Right kidney (tissue), 9 donors: ENCODE data around the gene TAF3.
"Not testable (repeated sequence)": the region's sequence is repeated elsewhere in the genome, so short reads cannot be mapped to it uniquely, and the experiment has no call there.

Source experiments
- DNase-seq: peaks from one replicate; pipeline ENCODE4 v3.0.0-alpha.2; 2016
- long read RNA-seq, 8 donors: transcript quantifications; one replicate each; lab custom pipeline, GENCODE V29; 2026

The TAF3 gene, protein sequence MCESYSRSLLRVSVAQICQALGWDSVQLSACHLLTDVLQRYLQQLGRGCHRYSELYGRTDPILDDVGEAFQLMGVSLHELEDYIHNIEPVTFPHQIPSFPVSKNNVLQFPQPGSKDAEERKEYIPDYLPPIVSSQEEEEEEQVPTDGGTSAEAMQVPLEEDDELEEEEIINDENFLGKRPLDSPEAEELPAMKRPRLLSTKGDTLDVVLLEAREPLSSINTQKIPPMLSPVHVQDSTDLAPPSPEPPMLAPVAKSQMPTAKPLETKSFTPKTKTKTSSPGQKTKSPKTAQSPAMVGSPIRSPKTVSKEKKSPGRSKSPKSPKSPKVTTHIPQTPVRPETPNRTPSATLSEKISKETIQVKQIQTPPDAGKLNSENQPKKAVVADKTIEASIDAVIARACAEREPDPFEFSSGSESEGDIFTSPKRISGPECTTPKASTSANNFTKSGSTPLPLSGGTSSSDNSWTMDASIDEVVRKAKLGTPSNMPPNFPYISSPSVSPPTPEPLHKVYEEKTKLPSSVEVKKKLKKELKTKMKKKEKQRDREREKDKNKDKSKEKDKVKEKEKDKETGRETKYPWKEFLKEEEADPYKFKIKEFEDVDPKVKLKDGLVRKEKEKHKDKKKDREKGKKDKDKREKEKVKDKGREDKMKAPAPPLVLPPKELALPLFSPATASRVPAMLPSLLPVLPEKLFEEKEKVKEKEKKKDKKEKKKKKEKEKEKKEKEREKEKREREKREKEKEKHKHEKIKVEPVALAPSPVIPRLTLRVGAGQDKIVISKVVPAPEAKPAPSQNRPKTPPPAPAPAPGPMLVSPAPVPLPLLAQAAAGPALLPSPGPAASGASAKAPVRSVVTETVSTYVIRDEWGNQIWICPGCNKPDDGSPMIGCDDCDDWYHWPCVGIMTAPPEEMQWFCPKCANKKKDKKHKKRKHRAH
- long read RNA-seq, donor 1: 0 reads
- long read RNA-seq, donor 2: 0 reads
- long read RNA-seq, donor 3: 0 reads
- long read RNA-seq, donor 4: 0 reads
- long read RNA-seq, donor 5: 0 reads
- long read RNA-seq, donor 6, partial matches to known transcripts: 19 of 19 reads
- long read RNA-seq, donor 6, other reads (novel, unspliced or antisense): 0 of 19 reads
- long read RNA-seq, donor 7, partial matches to known transcripts: 6 of 6 reads
- long read RNA-seq, donor 7, other reads (novel, unspliced or antisense): 0 of 6 reads
- long read RNA-seq, donor 8: 0 reads

DNA sequence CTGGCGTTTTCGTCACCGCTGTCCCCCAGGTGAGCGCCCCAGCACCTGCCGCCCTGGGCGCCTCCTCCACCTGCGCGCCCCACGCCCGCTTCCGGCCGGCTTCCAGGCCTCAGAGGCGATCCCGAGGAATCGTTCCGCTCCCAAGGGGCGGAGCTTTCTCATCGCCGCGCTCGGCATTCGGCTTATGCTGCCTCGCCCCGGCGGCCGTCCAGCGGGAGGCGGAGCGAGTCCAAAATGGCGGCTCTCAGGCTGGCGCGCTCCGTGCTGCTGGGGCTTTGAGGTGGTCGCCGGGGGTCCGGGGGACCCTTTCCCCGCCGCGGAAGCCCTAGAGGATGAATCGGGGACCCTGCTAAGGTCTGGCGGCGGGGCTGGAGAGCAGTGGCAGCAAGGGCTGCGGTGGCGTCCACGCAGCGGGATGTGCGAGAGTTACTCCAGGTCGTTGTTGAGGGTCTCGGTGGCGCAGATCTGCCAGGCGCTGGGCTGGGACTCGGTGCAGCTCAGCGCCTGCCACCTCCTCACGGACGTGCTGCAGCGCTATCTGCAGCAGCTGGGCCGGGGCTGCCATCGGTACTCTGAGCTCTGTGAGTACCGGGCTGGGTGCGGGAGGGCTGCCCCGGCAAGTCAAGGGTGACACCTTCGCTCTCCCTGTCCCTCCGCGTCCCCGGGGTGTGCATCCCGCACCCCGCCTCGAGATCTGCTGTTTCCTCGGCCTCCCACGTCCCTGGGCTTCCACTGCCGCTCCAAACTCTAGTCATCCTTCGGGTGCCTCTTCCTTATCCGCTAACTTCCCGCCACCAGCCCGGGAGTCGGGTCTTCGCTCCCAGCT is at the start of gene TAF3:
Gene TAF3 (plus strand): TSS at position 211 of the 826 bp plus-strand sequence. CDS start 205 bp downstream, at position 416.
- peak; percentile 79 for DNase-seq

DNA sequence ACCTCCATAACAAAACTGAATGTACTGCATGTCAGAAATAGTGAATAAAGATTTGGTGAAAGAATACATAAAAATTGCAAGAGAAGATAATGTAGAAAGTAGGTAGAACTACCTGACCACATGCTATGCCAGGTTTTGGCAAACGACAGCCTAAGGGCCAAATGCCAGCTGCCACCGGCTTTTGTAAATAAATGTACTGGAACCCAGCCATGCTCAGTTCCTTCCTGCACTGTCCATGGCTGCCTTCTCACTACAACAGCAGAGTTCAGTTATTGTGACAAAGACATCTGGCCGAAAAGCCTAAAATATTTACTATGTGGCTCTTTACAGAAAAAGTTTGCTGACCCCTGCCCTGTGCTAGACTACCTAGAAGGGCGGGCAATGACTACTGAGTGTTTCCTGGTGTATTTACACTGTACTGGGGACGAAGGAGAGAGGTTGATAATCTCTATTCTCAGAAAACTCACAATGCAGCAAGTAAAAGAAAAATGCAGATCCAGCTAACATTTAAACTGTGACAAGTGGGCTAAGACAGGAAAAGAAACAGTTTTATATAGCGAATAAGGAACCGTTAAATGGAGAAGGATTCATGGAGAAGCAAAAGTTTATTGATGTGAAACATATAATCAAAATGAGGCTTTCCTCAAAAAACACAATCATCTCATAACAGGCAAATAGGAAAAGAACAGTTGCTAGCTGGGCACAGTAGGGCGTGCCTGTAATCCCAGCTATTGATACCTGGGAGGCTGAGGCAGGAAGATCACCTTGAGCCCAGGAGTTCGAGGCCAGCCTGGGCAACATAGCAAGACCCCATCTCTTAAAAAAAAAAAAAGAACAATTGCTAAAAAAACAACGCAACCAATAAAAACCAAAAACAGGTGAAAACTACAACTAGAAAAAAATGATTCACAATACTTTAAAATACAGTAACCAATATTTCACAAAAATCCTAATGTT is 44.2 kb upstream of the TAF3 start:
- DNase-seq: no peak

DNA sequence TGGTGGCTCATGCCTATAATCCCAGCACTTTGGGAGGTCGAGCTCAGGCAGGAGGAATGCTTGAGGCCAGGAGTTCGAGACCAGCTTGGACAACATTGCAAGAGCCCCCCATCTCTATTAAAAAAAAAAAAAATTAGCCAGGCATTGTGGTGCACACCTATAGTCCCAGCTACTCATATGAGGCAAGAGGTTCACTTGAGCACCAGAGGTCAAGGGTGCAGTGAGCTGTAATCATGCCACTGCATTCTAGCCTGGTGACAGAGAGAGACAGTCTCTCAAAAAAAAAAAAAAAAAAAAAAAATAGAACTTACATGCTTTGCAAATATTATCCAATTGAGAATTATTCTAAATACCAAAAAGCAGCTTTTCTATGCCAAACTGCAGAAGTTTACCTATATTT is 41.5 kb upstream of the TAF3 start:
- no peak for DNase-seq

DNA sequence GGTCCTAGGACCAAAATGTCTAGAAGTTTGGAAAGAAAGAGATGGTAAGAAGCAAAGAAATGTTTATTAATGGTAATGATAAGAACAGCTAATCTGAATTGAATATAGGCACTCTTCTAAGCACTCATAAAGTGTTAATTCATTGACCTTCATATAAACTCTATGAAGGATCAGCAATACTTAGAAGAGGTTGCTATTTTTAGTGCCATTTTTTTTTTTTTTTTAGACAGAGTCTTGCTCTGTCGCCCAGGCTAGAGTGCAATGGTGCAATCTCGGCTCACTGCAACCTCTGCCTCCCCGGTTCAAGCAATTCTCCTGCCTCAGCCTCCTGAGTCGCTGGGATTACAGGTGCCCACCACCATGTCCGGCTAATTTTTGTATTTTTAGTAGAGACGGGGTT is 36.1 kb upstream of the TAF3 start:
- DNase-seq: not testable (repeated sequence)

DNA sequence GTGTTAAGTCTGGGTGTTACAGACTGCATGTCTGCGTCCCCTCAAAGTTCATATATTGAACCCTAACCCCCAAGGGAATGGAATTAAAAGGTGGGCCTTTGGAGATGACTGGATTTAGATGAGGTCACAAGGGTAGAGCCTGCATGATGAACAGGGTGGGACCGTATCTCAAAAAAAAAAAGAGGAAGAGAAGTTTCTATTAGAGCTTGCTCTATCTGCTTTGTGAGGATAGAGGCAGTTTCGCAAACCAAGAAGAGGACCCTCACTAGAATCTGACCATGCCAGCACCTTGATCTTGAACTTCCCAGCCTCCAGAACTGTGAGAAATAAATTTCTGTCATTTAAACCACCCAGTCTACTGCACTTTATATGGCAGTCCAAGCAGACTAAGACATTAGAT is 31.9 kb upstream of the TAF3 start:
- DNase-seq: no peak

DNA sequence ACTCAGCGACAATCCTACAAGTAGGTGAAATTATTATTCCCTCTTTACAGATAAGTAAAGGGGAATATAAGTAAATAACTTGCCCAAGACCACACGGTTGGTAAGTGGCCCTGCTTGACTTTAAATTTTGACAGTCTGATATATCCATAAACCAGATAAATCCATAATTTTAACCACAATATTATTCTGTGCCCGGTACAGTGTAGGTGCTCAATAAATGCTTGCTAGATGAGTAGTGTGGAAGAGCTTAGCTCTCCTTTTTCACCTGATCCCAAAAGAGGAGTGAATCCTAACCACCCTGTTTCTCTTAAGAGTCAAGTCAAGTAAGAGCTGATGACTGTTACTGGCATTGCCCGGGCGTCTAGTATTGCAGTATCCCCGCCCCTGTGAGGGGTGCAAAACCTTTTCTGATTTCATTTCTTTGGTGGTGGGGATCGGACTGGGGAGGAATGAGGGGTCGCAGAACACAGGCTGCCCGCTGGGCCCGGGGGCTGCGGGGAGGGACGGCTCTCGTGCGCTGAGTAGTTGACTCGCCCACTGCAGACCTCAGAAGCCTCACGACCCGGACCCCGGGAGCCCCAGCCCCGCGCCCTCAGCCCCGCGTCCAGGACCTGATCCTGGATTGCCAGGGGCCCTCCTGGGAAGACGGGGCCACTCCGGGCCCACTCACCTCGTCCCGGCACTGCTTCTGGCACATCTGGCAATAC is 31.0 kb upstream of the TAF3 start:
- no peak for DNase-seq

DNA sequence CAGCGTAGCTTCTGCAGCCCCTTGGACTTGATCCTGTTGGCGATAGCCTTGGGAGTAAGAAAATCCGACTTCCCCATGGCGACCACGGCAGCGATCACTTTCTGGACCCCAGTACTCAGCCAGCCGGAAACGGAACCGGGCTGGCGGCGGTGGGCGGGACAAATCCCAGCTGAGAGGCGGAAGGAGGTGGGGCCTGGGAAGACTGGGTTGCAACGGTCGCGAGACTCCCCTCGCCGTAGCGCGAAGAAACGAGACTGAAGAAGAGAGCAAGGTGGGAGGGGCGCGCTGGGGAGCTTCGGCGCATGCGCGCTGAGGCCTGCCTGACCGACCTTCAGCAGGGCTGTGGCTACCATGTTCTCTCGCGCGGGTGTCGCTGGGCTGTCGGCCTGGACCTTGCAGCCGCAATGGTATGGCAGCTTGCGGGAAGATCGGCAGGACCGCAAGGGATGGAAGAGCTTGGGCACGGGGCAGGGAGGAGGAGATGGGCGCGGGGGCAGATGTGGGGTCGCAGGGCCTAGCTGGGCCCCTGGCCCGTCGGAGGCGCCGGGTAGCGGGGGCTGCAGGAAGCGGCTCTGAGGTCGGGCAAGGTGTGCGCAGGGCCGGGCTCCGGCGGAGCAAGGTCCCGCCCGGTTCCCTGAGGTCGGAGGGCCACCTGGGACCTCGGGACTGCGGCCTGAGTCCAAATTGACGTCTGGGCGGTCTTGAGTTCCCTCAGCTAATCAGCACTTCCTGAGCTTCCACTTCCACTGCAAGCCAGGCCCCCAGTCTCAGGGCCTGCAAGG is 30.3 kb upstream of the TAF3 start, which contains the start of the genes ATP5F1C and KIN:
Gene ATP5F1C (plus strand): TSS at position 321 of the 782 bp plus-strand sequence. CDS start 31 bp downstream, at position 352.
Gene KIN (minus strand): TSS at position 137 of the 782 bp plus-strand sequence. CDS start 60 bp downstream, at position 77.
- DNase-seq: peak; percentile 90

DNA sequence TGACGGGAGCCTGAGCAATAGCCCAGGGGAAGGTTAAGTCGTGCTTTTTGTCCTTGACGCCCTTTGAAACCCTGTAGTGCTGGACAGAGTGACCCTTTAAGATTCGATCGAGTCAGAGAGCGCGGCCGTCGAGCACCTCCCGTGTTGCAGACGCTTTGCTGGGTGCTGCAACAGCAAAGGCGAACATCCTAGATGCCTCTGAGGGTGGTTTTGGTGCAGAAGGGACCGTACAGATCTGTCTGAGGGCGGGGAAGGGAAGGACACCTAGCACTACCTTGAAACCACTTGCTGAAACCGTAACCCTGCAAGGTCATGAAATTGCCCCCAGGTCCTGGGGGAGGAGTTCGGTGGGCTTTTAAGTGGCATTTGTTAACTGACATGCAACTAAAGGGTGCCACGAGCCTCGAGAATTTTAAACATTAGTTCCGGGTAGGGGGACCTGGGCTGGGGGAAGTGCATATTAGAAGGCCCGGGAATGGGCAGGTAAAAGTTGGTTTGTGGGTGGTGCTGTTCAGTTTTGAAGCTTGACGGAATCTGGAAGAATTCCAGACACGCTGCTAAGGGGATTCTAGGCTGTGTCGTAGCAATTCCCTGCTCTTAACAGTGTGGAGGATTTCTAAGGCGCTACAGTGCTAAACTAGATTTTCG is 29.5 kb upstream of the TAF3 start:
- DNase-seq: no peak

DNA sequence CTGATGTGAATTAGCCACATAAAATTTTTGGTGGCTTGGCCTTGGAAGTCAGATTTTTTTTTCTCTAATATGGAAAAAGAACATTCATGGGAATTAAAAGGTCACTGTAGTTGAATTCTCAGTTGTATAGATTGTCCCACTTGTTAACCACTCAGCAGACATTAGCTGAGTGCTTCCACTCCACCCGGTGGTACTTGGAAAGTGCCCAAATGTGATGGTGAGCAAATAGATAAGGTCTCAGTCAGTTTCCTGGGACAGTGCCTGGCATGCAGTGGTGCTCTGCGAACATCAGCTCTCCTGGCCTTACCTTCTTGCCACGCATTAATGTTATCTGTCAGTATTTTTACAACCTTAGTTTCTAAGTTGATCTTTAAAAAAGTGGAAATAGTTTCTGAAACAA is 28.9 kb upstream of the TAF3 start:
- no peak for DNase-seq

DNA sequence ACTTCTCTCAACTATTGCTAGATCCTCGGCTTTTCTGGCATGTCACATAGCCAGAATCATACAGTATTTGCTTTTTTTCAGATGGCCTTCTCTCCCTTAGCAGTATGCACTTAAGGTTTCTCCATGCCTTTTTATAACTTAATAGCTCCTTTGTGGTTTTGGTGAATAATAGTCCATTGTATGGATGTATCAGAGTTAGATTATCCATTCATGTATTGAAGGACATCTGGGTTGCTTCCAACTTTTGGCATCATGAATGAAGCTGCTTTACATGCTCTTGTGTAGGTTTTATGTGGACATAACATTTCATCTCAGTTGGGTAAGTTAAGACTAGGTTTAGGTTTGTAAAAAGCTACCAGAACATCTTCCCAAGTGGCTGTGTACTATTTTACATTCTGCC is 25.8 kb upstream of the TAF3 start:
- DNase-seq: no peak

DNA sequence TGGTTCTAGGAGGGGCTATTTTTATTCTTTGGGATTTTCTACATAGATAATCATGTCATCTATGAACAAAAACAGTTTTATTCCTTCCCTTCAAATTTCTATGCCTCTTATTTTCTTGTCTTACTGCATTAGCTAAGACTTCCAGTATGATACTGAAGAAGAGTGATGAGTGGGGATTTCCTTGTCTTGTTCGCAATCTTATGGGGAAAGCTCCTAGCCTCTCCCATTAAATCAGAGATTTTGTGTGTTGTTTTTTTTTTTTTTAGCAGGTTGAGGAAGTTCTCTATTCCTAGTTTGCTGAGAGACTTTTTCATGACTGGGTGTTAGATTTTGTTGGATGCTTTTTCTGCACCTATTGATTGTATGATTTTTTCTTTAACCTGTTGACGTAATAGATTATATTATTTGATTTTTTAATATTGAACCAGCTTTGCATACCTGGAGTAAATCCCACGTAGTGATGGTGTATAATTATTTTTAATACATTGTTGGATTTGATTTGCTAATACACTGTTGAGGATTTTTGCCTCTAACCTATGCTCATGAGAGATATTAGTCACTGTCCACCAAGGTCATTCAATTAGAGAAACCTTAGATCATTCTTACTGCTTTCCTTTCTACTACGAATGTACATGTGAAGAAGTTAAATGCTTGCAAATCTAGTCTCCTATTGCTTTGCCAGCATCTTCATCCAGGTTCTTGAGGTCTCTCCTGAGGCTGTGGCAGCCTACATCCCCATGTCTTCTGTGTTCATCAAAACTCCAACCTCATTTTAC is 23.9 kb upstream of the TAF3 start:
- DNase-seq: no peak

DNA sequence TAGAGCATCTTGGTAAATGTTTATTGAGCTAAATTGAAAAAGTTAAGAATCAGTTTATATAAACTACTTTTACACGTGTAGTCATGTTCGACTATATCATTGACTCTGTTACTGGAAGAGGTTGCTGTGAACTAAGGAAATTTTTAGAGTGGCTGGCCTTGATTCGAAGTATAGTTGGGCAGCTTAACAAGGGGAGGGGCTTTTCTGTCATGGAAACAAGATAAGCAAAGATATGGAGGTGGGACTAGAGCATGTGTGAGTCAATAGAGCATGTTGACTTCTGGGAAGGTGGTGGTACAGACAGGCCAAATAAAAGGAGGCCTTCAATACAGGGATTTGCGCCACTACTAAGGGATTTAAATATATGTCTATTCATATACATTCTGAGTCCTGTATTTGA is 22.7 kb upstream of the TAF3 start:
- DNase-seq: no peak

DNA sequence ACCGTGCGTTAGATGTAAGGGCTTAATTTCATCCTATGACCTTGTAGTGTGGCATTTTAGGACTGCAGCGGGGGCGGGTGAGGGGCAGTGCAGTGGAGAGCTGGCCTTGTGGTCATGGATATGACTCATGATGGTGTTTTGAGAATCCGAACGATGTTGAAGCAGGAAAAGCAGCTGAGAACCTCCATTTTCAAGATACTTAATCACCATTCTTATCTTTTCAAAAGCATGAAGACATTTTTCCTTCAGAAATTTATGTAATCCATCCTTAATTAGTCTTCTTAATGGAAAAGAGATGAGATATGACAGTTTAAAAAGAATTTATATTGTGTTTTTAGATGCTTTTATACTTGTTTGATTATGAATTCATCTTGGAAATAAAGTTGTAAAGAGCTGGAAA is 20.7 kb upstream of the TAF3 start:
- DNase-seq: no peak

DNA sequence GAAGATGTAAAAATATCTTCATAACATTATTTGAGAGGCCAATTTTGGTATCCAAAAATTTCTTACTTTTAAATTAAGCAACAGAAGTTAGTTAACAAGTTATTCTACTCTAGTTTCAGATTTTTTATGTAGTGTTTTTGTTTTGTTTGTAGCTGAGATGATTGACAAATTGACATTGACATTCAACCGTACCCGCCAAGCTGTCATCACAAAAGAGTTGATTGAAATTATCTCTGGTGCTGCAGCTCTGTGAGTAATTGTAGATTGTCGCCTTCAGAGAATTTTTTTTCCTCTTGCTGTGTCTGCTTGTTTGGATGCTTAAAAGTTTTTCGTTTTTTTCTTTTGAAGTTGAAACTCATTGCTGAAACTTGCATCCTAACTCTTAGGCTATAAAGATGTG is 15.7 kb upstream of the TAF3 start:
- no peak for DNase-seq

DNA sequence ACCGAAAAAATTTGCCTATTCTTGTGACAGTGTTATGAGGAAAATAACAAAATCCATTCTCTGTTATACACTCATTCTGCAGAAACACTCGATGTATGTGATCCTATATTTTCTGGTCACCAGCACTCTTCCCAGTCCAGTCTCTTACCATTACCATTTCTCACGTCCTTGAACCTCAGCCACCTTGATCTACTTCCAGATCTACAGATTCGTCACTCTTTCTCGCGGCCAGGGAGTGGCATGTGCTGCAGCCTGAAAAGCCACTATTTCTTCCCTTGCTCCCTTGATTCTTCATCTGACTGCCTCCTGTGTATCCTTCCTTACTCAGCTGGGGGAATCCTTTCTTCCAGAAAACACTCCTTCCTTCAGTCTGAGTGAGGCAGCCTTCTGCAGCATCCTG is 14.1 kb upstream of the TAF3 start:
- DNase-seq: no peak

DNA sequence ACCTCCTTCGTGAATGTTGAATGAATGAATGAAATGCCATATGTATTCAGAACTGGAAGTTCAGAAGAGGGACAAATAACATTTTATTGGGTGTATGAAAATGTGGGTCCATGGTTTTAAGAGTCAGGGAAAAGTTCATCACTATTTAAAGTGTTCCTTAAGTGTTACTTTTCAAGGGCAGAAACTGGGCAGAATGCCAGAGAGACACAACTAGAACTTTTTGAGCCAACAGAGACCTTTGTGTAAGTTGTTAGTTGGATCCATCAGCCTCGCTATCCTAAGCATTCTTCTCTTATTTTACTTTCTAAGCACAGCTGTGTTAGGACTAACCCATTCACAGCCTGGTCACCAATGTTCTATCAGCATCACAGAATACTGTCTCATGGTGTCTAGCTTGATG is 13.6 kb upstream of the TAF3 start:
- no peak for DNase-seq

DNA sequence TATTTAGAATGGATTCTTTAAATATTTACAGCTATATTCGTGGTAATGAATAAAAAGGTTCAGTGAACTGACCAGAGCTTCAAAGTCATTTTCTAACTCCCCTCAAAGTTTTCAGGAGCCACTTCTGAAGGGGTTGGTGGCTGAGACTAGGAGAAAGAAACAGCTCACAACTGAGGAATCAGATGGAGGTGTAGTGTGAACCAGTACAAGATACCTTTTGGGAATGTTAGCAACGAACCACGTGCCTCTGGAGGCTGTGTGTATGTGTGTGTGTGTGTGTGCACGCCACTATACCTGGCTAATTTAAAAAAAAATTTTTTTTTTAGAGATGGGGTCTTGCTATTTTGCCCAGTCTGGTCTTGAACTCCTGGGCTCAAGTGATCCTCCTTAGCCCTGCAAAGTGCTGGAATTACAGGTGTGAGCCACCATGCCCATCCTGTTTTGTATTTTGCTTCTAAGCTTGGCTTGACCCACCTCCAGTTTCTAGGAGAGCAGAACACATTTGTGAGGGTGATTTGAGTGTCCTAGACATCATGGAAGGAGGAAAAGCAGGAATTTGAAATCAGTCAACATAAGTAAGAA is 9.5 kb upstream of the TAF3 start:
- no peak for DNase-seq
